ENCODE data around the gene SRSF11.

Gene SRSF11

DNA sequence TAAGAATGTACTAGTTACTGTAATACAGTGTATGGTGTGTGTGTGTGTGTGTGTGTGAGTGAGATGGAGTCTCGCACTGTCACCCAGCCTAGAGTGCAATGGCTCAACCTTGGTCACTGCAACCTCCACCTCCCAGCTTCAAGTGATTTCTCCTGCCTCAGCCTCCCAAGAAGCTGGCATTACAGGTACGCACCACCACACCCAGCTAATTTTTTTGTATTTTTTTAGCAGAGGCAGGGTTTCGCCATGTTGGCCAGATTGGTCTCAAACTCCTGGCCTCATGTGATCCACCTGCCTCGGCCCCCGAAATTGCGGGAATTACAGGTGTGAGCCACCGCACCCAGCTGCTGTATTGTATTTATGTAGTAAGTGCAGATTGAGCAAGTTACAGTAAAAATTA lies 12.9 kb upstream of the SRSF11 start:
- no peak for DNase-seq (ENCODE audit: low read depth, low spot score)
- H3K4me3 ChIP-seq: no peak overlapping the region
- TF ChIP-seq EZH2 (IDR thresholded peaks at IDR 0.05): no peak
- no peak for TF ChIP-seq FOXP2 (optimal IDR thresholded peaks at IDR 0.05; ENCODE audit: control extremely low read depth, extremely low read length, insufficient read depth)
- TF ChIP-seq POLR2AphosphoS5 (IDR thresholded peaks at IDR 0.05; ENCODE audit: borderline replicate concordance, low read depth, low read length): no peak
- no peak overlapping the region for H3K9ac ChIP-seq (ENCODE audit: insufficient read length)
- H3K9me3 ChIP-seq (ENCODE audit: low read depth, low read length): no peaks in the 10 kb centered on the region
- peaks cover 33% of the 10 kb centered on the region for H3K36me3 ChIP-seq (ENCODE audit: insufficient read depth, low read length)
- no peak overlapping the region for H3K27ac ChIP-seq

DNA sequence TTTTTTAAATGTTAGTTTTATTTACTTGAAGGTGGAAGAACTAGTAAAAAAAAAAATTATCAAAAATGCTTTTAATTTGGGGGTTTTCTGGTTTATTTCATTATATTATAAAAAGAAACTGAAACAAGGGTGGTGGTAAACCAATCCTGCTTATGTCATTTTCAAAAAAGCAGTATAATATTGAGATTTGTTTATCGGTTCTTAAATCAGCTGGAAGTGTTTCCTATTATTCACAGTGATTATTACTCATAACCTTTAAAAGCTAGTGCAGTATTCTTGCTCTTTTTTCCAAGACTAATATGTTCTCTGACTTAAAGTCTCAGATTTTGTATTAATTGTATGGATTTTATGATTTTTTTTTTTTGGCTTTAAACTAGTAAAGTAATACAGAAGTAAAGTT lies 10.4 kb upstream of the SRSF11 start:
- DNase-seq (ENCODE audit: low read depth, low spot score): no peak
- Histone ChIP-seq H3K9ac (ENCODE audit: insufficient read length) (no peak overlapping the region), H3K4me3 (no peak overlapping the region), H3K27ac (no peak overlapping the region), H3K36me3 (ENCODE audit: insufficient read depth, low read length) (peaks cover 46% of the 10 kb centered on the region), H3K9me3 (ENCODE audit: low read depth, low read length) (no peaks in the 10 kb centered on the region)
- TF ChIP-seq EZH2 (IDR thresholded peaks at IDR 0.05) (no peak), FOXP2 (optimal IDR thresholded peaks at IDR 0.05; ENCODE audit: control extremely low read depth, extremely low read length, insufficient read depth) (no peak), POLR2AphosphoS5 (IDR thresholded peaks at IDR 0.05; ENCODE audit: borderline replicate concordance, low read depth, low read length) (no peak)

DNA sequence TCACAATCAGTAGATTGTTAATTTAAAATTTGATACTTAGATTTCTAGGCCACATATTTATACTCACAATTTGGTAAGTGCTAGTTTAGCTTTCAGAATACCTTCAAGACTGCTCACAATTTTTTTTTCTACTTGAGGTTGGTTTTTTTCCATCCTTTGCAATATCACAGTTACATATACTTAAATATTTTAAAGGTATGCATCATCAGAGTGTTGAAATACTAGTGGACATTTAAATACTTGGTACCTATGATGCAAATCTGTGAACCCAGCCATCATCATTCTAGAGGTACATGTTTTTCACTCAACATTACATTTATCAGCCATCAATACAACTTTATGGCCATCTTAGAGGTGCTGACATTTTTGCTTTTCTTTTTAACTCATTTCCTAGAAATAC lies 9.6 kb upstream of the SRSF11 start:
- peaks cover 52% of the 10 kb centered on the region for H3K36me3 ChIP-seq (ENCODE audit: insufficient read depth, low read length)
- H3K4me3 ChIP-seq: no peak overlapping the region
- no peak overlapping the region for H3K27ac ChIP-seq
- no peak for DNase-seq (ENCODE audit: low read depth, low spot score)
- TF ChIP-seq POLR2AphosphoS5 (IDR thresholded peaks at IDR 0.05; ENCODE audit: borderline replicate concordance, low read depth, low read length): no peak
- no peak for TF ChIP-seq EZH2 (IDR thresholded peaks at IDR 0.05)
- no peak for TF ChIP-seq FOXP2 (optimal IDR thresholded peaks at IDR 0.05; ENCODE audit: control extremely low read depth, extremely low read length, insufficient read depth)
- H3K9ac ChIP-seq (ENCODE audit: insufficient read length): no peak overlapping the region
- no peaks in the 10 kb centered on the region for H3K9me3 ChIP-seq (ENCODE audit: low read depth, low read length)

DNA sequence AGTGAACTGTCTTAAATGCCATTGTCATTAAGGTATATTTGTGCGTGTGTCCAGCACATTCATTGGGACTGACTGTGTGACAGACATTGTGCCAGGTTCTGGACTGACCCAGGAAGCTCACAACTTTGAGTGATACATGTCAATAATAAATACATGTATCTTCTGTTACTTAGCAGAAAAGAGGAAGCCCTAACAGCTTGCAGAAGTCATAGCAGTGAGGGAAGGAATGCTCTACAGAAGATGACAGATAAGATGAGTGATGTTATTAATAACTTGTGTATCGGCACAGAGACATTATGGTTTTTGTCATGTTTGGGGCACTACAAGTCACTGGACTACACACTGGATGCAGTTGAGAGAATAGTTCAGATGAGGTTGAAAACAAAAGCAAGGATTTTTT lies 1.2 kb upstream of the SRSF11 start:
- no peak overlapping the region for H3K9ac ChIP-seq (ENCODE audit: insufficient read length)
- no peaks in the 10 kb centered on the region for H3K9me3 ChIP-seq (ENCODE audit: low read depth, low read length)
- TF ChIP-seq EZH2 (IDR thresholded peaks at IDR 0.05): no peak
- no peak for TF ChIP-seq FOXP2 (optimal IDR thresholded peaks at IDR 0.05; ENCODE audit: control extremely low read depth, extremely low read length, insufficient read depth)
- TF ChIP-seq POLR2AphosphoS5 (IDR thresholded peaks at IDR 0.05; ENCODE audit: borderline replicate concordance, low read depth, low read length): no peak
- H3K4me3 ChIP-seq: no peak overlapping the region
- no peak for DNase-seq (ENCODE audit: low read depth, low spot score)
- H3K27ac ChIP-seq: peak overlapping the region; percentile 94; the same call in 1 of the 2 replicates
- peaks cover 50% of the 10 kb centered on the region for H3K36me3 ChIP-seq (ENCODE audit: insufficient read depth, low read length)

GRCh38 chr1:70220517-70221237 lies 503 bp upstream of the SRSF11 start:
- Histone ChIP-seq H3K4me3 (peak overlapping the region; percentile 91), H3K27ac (peak overlapping the region; percentile 94), H3K9ac (ENCODE audit: insufficient read length) (peak overlapping the region; percentile 99), H3K36me3 (ENCODE audit: insufficient read depth, low read length) (peaks cover 50% of the 10 kb centered on the region), H3K9me3 (ENCODE audit: low read depth, low read length) (no peaks in the 10 kb centered on the region)
- DNase-seq (ENCODE audit: low read depth, low spot score): no peak
- TF ChIP-seq POLR2AphosphoS5 (IDR thresholded peaks at IDR 0.05; ENCODE audit: borderline replicate concordance, low read depth, low read length) (no peak), FOXP2 (optimal IDR thresholded peaks at IDR 0.05; ENCODE audit: control extremely low read depth, extremely low read length, insufficient read depth) (no peak), EZH2 (IDR thresholded peaks at IDR 0.05) (no peak)

DNA sequence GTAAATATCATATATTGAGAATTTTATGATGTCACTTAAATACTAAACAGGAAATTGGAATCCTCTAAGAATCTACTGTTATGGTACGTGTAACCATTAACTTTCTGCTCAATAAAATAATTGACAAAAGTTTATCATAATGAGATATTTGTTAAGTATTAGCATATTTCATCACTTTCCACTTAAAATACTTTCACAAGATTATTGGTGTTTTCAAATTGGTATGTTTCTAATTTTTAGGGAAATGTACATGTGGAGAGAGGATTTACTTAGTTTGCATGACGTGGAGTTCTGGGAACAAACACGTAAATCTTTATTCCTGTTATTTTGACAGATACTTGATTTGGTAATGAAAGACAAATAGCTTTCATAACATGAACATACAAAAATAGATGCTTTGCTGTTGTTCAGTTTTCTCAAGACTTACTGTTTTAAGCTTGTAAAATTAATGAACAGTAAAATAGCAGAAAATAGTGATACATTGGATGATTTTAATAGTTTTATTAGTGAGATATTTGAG lies 1.6 kb downstream of the SRSF11 start:
- no peak for DNase-seq (ENCODE audit: low read depth, low spot score)
- Histone ChIP-seq H3K27ac (no peak overlapping the region), H3K9me3 (ENCODE audit: low read depth, low read length) (no peaks in the 10 kb centered on the region), H3K36me3 (ENCODE audit: insufficient read depth, low read length) (peaks cover 51% of the 10 kb centered on the region), H3K4me3 (peak overlapping the region; percentile 91), H3K9ac (ENCODE audit: insufficient read length) (peak overlapping the region; percentile 99)
- no peak for TF ChIP-seq POLR2AphosphoS5 (IDR thresholded peaks at IDR 0.05; ENCODE audit: borderline replicate concordance, low read depth, low read length)
- TF ChIP-seq FOXP2 (optimal IDR thresholded peaks at IDR 0.05; ENCODE audit: control extremely low read depth, extremely low read length, insufficient read depth): no peak
- TF ChIP-seq EZH2 (IDR thresholded peaks at IDR 0.05): no peak

- TF ChIP-seq EZH2 (IDR thresholded peaks at IDR 0.05) (no peak), POLR2AphosphoS5 (IDR thresholded peaks at IDR 0.05; ENCODE audit: borderline replicate concordance, low read depth, low read length) (no peak), FOXP2 (optimal IDR thresholded peaks at IDR 0.05; ENCODE audit: control extremely low read depth, extremely low read length, insufficient read depth) (no peak)
- Histone ChIP-seq H3K36me3 (ENCODE audit: insufficient read depth, low read length) (peaks cover 73% of the 10 kb centered on the region), H3K9ac (ENCODE audit: insufficient read length) (no peak overlapping the region), H3K27ac (no peak overlapping the region), H3K9me3 (ENCODE audit: low read depth, low read length) (no peaks in the 10 kb centered on the region), H3K4me3 (no peak overlapping the region)
- DNase-seq (ENCODE audit: low read depth, low spot score): no peak
Observed at GRCh38 chr1:70224954-70225353, 3.8 kb downstream of the SRSF11 start.

DNA sequence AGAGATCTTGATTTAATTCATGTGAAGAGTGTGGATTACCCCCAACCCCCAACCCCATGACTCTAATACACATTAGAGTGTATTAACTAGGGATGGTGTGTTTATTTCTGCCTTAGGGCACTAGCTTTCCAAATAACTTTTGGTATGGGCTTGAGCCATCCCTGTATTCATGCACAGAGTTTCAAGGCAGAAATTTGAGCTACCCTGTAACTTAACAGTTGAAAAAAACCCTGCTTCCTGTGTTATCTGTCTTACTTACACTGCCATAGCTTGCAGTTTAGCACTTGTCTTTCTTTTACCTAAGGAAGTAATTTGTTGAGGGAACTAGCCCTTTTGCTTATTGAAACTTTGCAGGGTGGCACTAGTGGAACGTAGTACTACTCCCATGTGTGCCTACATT lies 6.3 kb downstream of the SRSF11 start:
- no peak for DNase-seq (ENCODE audit: low read depth, low spot score)
- Histone ChIP-seq H3K4me3 (no peak overlapping the region), H3K36me3 (ENCODE audit: insufficient read depth, low read length) (peaks cover 90% of the 10 kb centered on the region), H3K9ac (ENCODE audit: insufficient read length) (no peak overlapping the region), H3K27ac (peak overlapping the region; percentile 10; the same call in 1 of the 2 replicates), H3K9me3 (ENCODE audit: low read depth, low read length) (no peaks in the 10 kb centered on the region)
- no peak for TF ChIP-seq FOXP2 (optimal IDR thresholded peaks at IDR 0.05; ENCODE audit: control extremely low read depth, extremely low read length, insufficient read depth)
- TF ChIP-seq POLR2AphosphoS5 (IDR thresholded peaks at IDR 0.05; ENCODE audit: borderline replicate concordance, low read depth, low read length): no peak
- TF ChIP-seq EZH2 (IDR thresholded peaks at IDR 0.05): no peak
